Ectodermal cell (in vitro differentiated cells): ENCODE measurements around the gene NEK4.

ENCODE experiments used
- H3K27ac ChIP-seq: 2 replicates; pipeline ENCODE4 v1.7.0; 2013; ENCODE audit warnings: mild to moderate bottlenecking, low read depth, low read length; ENCODE audit not compliant: insufficient read depth, poor library complexity, severe bottlenecking
- H3K27me3 ChIP-seq: 2 replicates; pipeline ENCODE4 v1.7.0; 2013; ENCODE audit warnings: mild to moderate bottlenecking, low read length; ENCODE audit not compliant: insufficient read depth, control insufficient read depth, poor library complexity, severe bottlenecking
- H3K36me3 ChIP-seq: one replicate; pipeline ENCODE4 v1.7.0; 2013; ENCODE audit warnings: low read length; ENCODE audit not compliant: control insufficient read depth, insufficient read depth
- H3K4me1 ChIP-seq: one replicate; pipeline ENCODE4 v1.7.0; 2013; ENCODE audit warnings: low read length; ENCODE audit not compliant: control insufficient read depth, insufficient read depth
- H3K4me3 ChIP-seq: 2 replicates; pipeline ENCODE4 v1.7.0; 2013; ENCODE audit warnings: low read depth, low read length, control low read depth; ENCODE audit not compliant: insufficient read depth
- H3K9me3 ChIP-seq: 2 replicates; pipeline ENCODE4 v1.7.0; 2013; ENCODE audit warnings: mild to moderate bottlenecking, low read length, moderate library complexity; ENCODE audit not compliant: control insufficient read depth
- WGBS, 2 experiments: methylation state at CpG; one replicate each; pipeline ENCODE4 v1.1.7; 2013; ENCODE audit warnings: missing lambda C conversion rate in 2 of 2; 5-methylcytosine and 5-hydroxymethylcytosine counted together

The NEK4 gene

DNA sequence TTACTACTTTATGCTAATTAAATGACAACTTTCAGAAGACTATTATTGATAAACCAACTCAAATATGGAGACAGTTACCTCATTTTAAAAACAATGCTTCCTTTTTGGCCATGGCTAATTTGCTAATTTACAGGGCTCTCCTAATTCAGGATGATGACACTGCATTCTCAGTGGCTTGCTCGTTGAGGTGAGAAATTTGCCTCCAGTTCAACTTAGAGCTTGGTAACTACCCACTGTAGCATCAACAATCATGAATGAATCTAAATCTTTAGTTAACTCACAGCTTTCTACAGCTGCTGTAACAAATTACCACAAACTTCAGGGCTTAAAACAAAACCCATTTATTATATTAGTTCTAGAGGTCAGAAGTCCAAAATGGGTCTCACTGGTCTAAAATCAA, 99.1 kb downstream of the NEK4 start:
- H3K4me1 ChIP-seq = no peaks in the 10 kb centered on the region
- no peak overlapping the region for H3K27ac ChIP-seq
- no peaks in the 10 kb centered on the region for H3K9me3 ChIP-seq
- no peak overlapping the region for H3K4me3 ChIP-seq
- H3K36me3 ChIP-seq = peaks cover 19% of the 10 kb centered on the region
- 92% methylated on average over 1 of the region's 1 CpG for WGBS, 2 experiments
- no peaks in the 10 kb centered on the region for H3K27me3 ChIP-seq

DNA sequence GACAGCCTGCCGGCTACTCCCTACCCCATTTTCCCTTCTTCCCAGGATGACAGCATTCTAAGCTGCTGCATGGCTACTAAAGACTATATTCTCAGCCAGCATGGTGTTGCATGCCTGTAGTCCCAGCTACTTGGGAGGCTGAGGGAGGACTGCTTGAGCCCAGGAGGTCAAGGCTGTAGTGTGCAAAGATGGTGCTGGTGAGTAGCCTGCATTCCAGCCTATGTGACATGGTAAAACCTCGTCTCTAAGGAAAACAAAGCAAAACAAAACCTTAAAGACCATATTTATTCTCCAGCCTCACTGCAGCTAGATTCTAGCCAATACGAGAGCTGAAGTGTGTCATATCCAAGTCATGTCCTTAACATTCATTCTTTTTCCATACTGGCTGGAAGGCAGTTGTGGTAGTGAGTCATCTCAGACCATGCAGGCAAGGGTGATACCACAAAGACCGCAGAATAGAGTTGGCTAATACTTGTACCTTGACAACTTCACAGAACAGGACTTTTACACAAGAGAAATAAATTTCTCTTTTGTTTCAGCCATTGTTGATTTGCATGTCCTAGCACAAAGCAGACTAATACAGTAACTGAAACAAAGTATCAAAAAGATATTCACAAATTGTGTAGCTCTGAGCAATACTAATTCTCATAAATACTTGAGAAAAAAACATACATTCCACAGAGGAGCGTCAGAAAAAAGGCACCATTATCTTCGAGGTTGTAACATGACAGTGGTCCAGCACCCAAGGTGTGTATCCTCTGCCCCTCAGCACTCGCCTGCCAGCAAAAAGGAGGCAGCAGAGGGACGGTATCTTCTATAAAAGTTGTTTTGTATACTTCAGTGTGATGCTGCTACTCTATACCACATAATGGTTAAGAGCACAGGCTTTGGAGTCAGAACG, 99.9 kb downstream of the NEK4 start:
- Histone ChIP-seq H3K9me3 (no peaks in the 10 kb centered on the region), H3K4me3 (no peak overlapping the region), H3K36me3 (peaks cover 17% of the 10 kb centered on the region), H3K27me3 (no peaks in the 10 kb centered on the region), H3K4me1 (no peaks in the 10 kb centered on the region), H3K27ac (no peak overlapping the region)
- WGBS, 2 experiments = 95 to 98% methylated on average over 8 to 9 of the region's 9 CpGs

DNA sequence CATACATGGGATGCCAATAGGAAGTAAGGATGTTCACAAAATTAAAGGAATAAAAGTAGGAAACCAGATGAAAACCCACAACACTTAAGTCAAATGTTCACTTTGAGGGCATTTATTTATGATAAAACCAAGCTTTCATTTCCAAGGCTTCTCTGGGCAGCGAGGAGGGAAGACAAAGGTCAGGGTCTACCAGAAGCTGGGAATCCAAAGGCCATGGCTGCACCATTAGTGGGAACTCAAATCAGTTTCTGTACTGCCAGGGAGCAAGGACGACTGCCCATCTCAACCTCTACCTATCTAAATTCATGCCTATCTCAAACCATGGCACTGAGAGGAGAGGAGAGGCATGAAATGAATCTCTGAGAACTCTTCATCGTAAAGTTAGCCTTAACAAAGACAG, 107.6 kb downstream of the NEK4 start:
- 95 to 96% methylated on average over 3 of the region's 3 CpGs for WGBS, 2 experiments
- Histone ChIP-seq H3K4me1 (no peaks in the 10 kb centered on the region), H3K27me3 (no peaks in the 10 kb centered on the region), H3K36me3 (peaks cover 41% of the 10 kb centered on the region), H3K4me3 (no peak overlapping the region), H3K27ac (no peak overlapping the region), H3K9me3 (no peaks in the 10 kb centered on the region)

DNA sequence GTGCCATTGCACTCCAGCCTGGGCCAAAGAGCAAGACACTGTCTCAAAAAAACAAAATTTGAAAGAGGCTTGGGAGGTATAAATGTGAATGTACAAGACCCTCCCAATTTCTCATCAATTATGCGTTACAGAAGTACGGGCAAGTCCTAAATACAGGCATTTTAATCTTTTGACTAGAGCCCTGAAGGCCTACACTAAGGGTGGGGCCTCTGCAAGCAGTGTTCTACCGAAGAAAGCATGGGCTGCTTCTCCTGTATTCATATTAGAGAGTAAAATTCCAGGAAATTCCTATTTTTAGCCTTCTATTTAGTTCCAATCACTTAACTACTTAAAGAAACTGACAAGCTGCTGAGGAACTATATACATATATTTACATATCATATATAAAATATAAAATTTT, 110.7 kb downstream of the NEK4 start:
- Histone ChIP-seq H3K9me3 (no peaks in the 10 kb centered on the region), H3K27ac (no peak overlapping the region), H3K36me3 (peaks cover 51% of the 10 kb centered on the region), H3K27me3 (no peaks in the 10 kb centered on the region), H3K4me1 (no peaks in the 10 kb centered on the region), H3K4me3 (no peak overlapping the region)
- 76 to 81% methylated on average over 3 of the region's 3 CpGs for WGBS, 2 experiments
